HepG2 (cell line): ENCODE results near the gene KRT33A. TPM values are rescaled to one million over a fixed set of nuclear protein-coding genes. Genes with fewer than 3 reads are reported as not detected.

Source experiments
- ATAC-seq: fragments of 200-7000 bp; cut with Tn5 transposase; 3 replicates; pipeline ENCODE4 v1.9.1; 2020; ENCODE audit warnings: mild to moderate bottlenecking, moderate library complexity
- BruUV-seq: library from RNA; stranded (reverse); fragments of 400-500 nt; replicated peaks from 2 replicates; lab custom pipeline; 2021; lab: Mats Ljungman, UMichigan
- CTCF ChIA-PET: fragments of 300-600 bp; formaldehyde crosslinking; extraction: SDS; loops from one replicate; lab custom pipeline; 2021; ENCODE audit warnings: low total read pairs, inconsistent platforms, low intra/inter-chr PET ratio; lab: Yijun Ruan, JAX
- POLR2A ChIA-PET: fragments of 350-600 bp; sonication (Branson Sonifier 250); formaldehyde crosslinking; loops from one replicate; lab custom pipeline; 2020; ENCODE audit warnings: antibody characterized with exemption, inconsistent platforms; lab: Yijun Ruan, JAX
- DNase-seq: peaks from one replicate; pipeline ENCODE4 v3.0.0-alpha.2; 2015; ENCODE audit warnings: low spot score
- FAIRE-seq: peaks from 3 replicates; lab custom pipeline; 2011; peaks lifted over from hg19 to GRCh38; lab: Jason Lieb, UNC
- H2AFZ ChIP-seq: one replicate; pipeline ENCODE4 v1.6.1; 2011; ENCODE audit warnings: low read length, inconsistent platforms
- H3K27ac ChIP-seq: fragments of 300-600 bp; 3 replicates; pipeline ENCODE4 v1.8.0; 2011; ENCODE audit warnings: mixed run types, mild to moderate bottlenecking, mixed read lengths, low read length, inconsistent platforms; ENCODE audit not compliant: insufficient read depth; ENCODE audit errors: extremely low read length
- H3K27me3 ChIP-seq, 2 experiments: fragments of 200-600 bp in 1 of 2; 2 replicates in 1 of 2; 3 replicates in 1 of 2; pipeline versions ENCODE4 v1.6.0 to v1.8.0; 2011; ENCODE audit warnings: low read length in 2 of 2, mild to moderate bottlenecking in 2 of 2, moderate library complexity in 2 of 2, inconsistent platforms in 1 of 2; ENCODE audit not compliant: insufficient read depth in 2 of 2, control insufficient read depth in 1 of 2
- H3K36me3 ChIP-seq, 2 experiments: fragments of 200-600 bp in 1 of 2; replicated peaks in 1 of 2; 2 replicates in 1 of 2; 3 replicates in 1 of 2; pipeline versions ENCODE4 v1.5.1 to v1.8.0; 2011; ENCODE audit warnings: low read length in 2 of 2, inconsistent platforms in 1 of 2; ENCODE audit not compliant: insufficient read depth in 2 of 2, control insufficient read depth in 1 of 2
- H3K4me1 ChIP-seq: 2 replicates; pipeline ENCODE4 v1.5.1; 2012; ENCODE audit warnings: low read length, inconsistent platforms; ENCODE audit not compliant: insufficient read depth
- H3K4me2 ChIP-seq: 2 replicates; pipeline ENCODE4 v1.6.0; 2011; ENCODE audit warnings: low read depth, low read length, inconsistent platforms
- H3K4me3 ChIP-seq, 3 experiments: fragments of 200-600 bp in 1 of 3; sonication (generic), shearing (Covaris generic) in 1 of 3; replicated peaks in 1 of 3; 2 replicates each; pipeline ENCODE4 v1.5.1; 2011 to 2016; ENCODE audit warnings: low read length in 3 of 3, inconsistent platforms in 2 of 3, low read depth in 2 of 3, mild to moderate bottlenecking in 2 of 3, control low read depth in 1 of 3, mixed read lengths in 1 of 3; ENCODE audit not compliant: insufficient read depth in 1 of 3
- H3K79me2 ChIP-seq: one replicate; pipeline ENCODE4 v1.6.1; 2011; ENCODE audit warnings: low read length, inconsistent platforms; ENCODE audit not compliant: insufficient read depth
- H3K9ac ChIP-seq: 2 replicates; pipeline ENCODE4 v1.6.0; 2011; ENCODE audit warnings: mild to moderate bottlenecking, low read depth, low read length, inconsistent platforms; ENCODE audit not compliant: insufficient read depth
- H3K9me3 ChIP-seq: 2 replicates; pipeline ENCODE4 v1.5.1; 2012; ENCODE audit warnings: mild to moderate bottlenecking, low read length
- H4K20me1 ChIP-seq: 2 replicates; pipeline ENCODE4 v1.6.0; 2011; ENCODE audit warnings: inconsistent platforms, mild to moderate bottlenecking, low read length, moderate library complexity; ENCODE audit not compliant: insufficient read depth
- EZH2 ChIP-seq: conservative IDR thresholded peaks from 2 replicates; pipeline ENCODE4 v1.6.1; 2012; ENCODE audit warnings: mild to moderate bottlenecking, low read depth, low read length, moderate library complexity
- FUBP1 ChIP-seq: sonication (generic); formaldehyde crosslinking; IDR thresholded peaks from 2 replicates; pipeline ENCODE4 v1.5.1; 2020; ENCODE audit warnings: missing genetic modification reagents, mild to moderate bottlenecking, borderline replicate concordance
- WGBS: methylation state at CpG from one replicate; pipeline ENCODE4 v1.1.6; 2017; ENCODE audit warnings: low lambda C conversion rate; 5-methylcytosine and 5-hydroxymethylcytosine counted together
- in situ Hi-C: cut with HindIII; loops from 2 replicates; pipeline ENCODE4 v1.10.0; 2017; ENCODE audit warnings: low pct_unique_long_range_greater_than_20kb; ENCODE audit not compliant: extremely low pct_ligation_motif_present
- intact Hi-C: fragments of 100-400 bp; cut with micrococcal nuclease; formaldehyde crosslinking; loops from one replicate; pipeline ENCODE4 v1.10.0; 2022; ENCODE audit not compliant: unreplicated experiment
- polyA plus RNA-seq, 8 experiments: library from polyadenylated mRNA; depleted of rRNA in 3 of 8; stranded (reverse) in 7 of 8; unstranded in 1 of 8; fragments of >200 nt; fragmentation: Illumina TruSeq in 4 of 8; extraction: Trizol in 4 of 8; gene quantifications; 2 replicates each; pipeline versions ENCODE4 v1.2.1 to v1.2.3, GENCODE V29; 2011 to 2016; ENCODE audit warnings: low read depth in 4 of 8, missing spikeins in 1 of 8, mixed read lengths in 1 of 8; ENCODE audit not compliant: insufficient read depth in 1 of 8
- total RNA-seq, 5 experiments: library from RNA; depleted of rRNA; stranded (reverse); fragments of >200 nt; fragmentation: Illumina TruSeq; extraction: Trizol; gene quantifications; 2 replicates each; pipeline ENCODE4 v1.2.3, GENCODE V29; 2016; ENCODE audit warnings: low read depth in 1 of 5
- TF ChIP-seq, protein P1 (sequence below): sonication (generic); formaldehyde crosslinking; conservative IDR thresholded peaks from 2 replicates; pipeline ENCODE4 v1.8.1; 2023; ENCODE audit warnings: missing genetic modification reagents

Gene KRT33A
- total and polyA plus RNA-seq, 2 of the 13 experiments (the other 11 are each of a cell fraction or from before 2014, with no cell fraction given): not detected

DNA sequence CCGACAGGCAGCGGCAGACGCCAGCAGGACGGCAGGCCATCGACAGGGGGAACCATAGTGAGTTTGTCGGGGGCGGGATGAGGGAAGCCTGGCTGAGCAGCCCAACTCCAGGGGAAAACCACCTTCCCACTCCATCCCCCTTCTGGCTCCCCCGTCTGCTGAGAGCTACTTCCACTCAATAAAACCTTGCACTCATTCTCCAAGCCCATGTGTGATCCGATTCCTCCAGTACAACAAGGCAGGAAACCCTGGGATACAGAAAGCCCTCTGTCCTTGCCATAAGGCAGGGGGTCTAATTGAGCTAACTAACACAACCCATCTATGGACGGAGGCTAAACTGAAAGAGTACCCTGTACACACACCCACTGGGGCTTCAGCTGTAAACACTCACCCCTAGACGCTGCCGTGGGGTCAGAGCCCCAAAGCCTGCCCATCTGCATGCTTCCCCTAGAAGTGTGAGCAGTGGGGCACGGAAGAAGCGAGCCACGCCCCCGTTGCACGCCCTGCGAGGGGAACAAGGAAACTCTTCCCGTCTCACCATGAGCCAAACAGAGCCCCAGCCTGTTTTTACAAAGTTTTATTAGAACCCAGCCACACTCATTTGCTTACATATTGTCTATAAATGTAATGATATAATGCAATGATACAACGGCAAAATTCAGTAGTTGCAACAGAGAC lies 52.0 kb downstream of the KRT33A start:
- Histone ChIP-seq H4K20me1 (no peaks in the 10 kb centered on the region), H3K27ac (no peak overlapping the region), H2AFZ (no peak overlapping the region), H3K4me3 (no peak overlapping the region), H3K9ac (no peak overlapping the region), H3K4me1 (no peaks in the 10 kb centered on the region), H3K27me3 (peaks cover 2 to 18% of the 10 kb centered on the region in 2 experiments; a peak in 3 of 5 replicates), H3K4me2 (no peak overlapping the region), H3K79me2 (no peaks in the 10 kb centered on the region), H3K36me3 (no peaks in the 10 kb centered on the region), H3K9me3 (no peaks in the 10 kb centered on the region)
- intact Hi-C loops (no loop called here), in situ Hi-C loops (no loop called here)
- TF ChIP-seq, protein P1, sequence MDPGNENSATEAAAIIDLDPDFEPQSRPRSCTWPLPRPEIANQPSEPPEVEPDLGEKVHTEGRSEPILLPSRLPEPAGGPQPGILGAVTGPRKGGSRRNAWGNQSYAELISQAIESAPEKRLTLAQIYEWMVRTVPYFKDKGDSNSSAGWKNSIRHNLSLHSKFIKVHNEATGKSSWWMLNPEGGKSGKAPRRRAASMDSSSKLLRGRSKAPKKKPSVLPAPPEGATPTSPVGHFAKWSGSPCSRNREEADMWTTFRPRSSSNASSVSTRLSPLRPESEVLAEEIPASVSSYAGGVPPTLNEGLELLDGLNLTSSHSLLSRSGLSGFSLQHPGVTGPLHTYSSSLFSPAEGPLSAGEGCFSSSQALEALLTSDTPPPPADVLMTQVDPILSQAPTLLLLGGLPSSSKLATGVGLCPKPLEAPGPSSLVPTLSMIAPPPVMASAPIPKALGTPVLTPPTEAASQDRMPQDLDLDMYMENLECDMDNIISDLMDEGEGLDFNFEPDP (CRISPR knock-in tag): 0 out of 2 replicates have a peak, but pooled peaks have one; percentile 52
- no peak for TF ChIP-seq FUBP1 (CRISPR knock-in tag)
- TF ChIP-seq EZH2: no peak
- 33% methylated on average over 15 of the region's 20 CpGs for WGBS
- FAIRE-seq (no peak), DNase-seq (no peak), ATAC-seq (no peak; the same call in 2 of the 3 replicates)
- no TSS peak for BruUV-seq
- ChIA-PET CTCF (no interaction called here), POLR2A (no interaction called here)
